ENCODE data around the gene MYH8. TPM values are rescaled to one million over a fixed set of nuclear protein-coding genes. Genes with fewer than 3 reads are reported as not detected.

MYH8 gene
- total and polyA plus RNA-seq, 2 of the 4 experiments (the other 2 are of a cell fraction), result not detected

- Histone ChIP-seq H3K79me1 (ENCODE audit: low read depth in 1 of 2, low read length in 2 of 2) (no peaks in the 10 kb centered on the region), H4K8ac (ENCODE audit: low read depth in 2 of 2, low read length in 2 of 2) (no peak overlapping the region), H2AFZ (replicated peaks; ENCODE audit: low read length, poor library complexity) (no peak overlapping the region), H4K20me1 (ENCODE audit: insufficient read depth, low read length) (no peaks in the 10 kb centered on the region), H3K14ac (replicated peaks; ENCODE audit: low read depth, low read length) (no peak overlapping the region), H4K91ac (ENCODE audit: insufficient read depth, low read depth, low read length) (no peak overlapping the region), H2AK9ac (replicated peaks; ENCODE audit: low read depth, low read length, poor library complexity) (no peak overlapping the region), H3K27ac (ENCODE audit: insufficient read depth, low read length) (no peak overlapping the region), H3K56ac (ENCODE audit: extremely low read depth, insufficient read depth, low read length) (no peak overlapping the region), H3K9ac (ENCODE audit: low read depth, low read length) (no peak overlapping the region), H3K4me3 (ENCODE audit: insufficient read depth, low read depth, low read length) (no peak overlapping the region), H2BK120ac (ENCODE audit: low read depth, low read length) (no peak overlapping the region), H3K23ac (ENCODE audit: low read depth, low read length) (no peak overlapping the region), H3K36me3 (ENCODE audit: control insufficient read depth, insufficient read depth, low read length) (no peaks in the 10 kb centered on the region), H2AK5ac (ENCODE audit: low read depth, low read length) (no peak overlapping the region), H2BK20ac (ENCODE audit: low read depth, low read length) (no peak overlapping the region), H3K4ac (ENCODE audit: low read depth, low read length) (no peak overlapping the region), H4K5ac (ENCODE audit: low read depth, low read length) (no peak overlapping the region), H3K4me1 (ENCODE audit: control insufficient read depth, insufficient read depth, low read length) (no peaks in the 10 kb centered on the region), H3K4me2 (ENCODE audit: low read depth, low read length) (no peak overlapping the region), H2BK15ac (ENCODE audit: low read depth, low read length) (no peak overlapping the region), H3K9me1 (ENCODE audit: insufficient read depth, low read length) (no peaks in the 10 kb centered on the region), H3K27me3 (ENCODE audit: control insufficient read depth, insufficient read depth, low read length) (no peaks in the 10 kb centered on the region), H3K18ac (ENCODE audit: low read depth, low read length) (no peak overlapping the region), H3K9me3 (ENCODE audit: control insufficient read depth, insufficient read depth, low read length) (no peaks in the 10 kb centered on the region), H2BK5ac (ENCODE audit: low read depth, low read length, poor library complexity, severe bottlenecking) (no peak overlapping the region)
- in situ Hi-C loops (cut with MboI; ENCODE audit: low sequenced_read_pairs) (no loop called here), dilution Hi-C loops (cut with HindIII; ENCODE audit: low sequenced_read_pairs, unreplicated experiment) (no loop called here), intact Hi-C loops (cut with micrococcal nuclease) (no loop called here)
- CTCF ChIA-PET, result no interaction called here
- 79% methylated on average over 2 of the region's 7 CpGs; no CpG with 5 or more reads in 1 of the 2 experiments for WGBS, 2 experiments (ENCODE audit: extremely low coverage in 2 of 2, insufficient read length in 1 of 2)
- POLR2A ChIA-PET (ENCODE audit: unreplicated experiment), result no interaction called here
- DNase-seq (no peak), ATAC-seq (ENCODE audit: low read depth) (no peak)
- TF ChIP-seq MAZ (IDR thresholded peaks at IDR 0.05; ENCODE audit: borderline replicate concordance, low read depth, low read length) (no peak), SMC3 (IDR thresholded peaks at IDR 0.05; ENCODE audit: low read depth, low read length) (no peak), NFE2L2 (IDR thresholded peaks at IDR 0.05; ENCODE audit: low read depth, low read length) (no peak), RFX5 (IDR thresholded peaks at IDR 0.05; ENCODE audit: low read depth, low read length) (no peak), RCOR1 (IDR thresholded peaks at IDR 0.05; ENCODE audit: insufficient replicate concordance, low read length) (no peak), RAD21 (IDR thresholded peaks at IDR 0.05; ENCODE audit: low read length) (no peak), MAFK (IDR thresholded peaks at IDR 0.05; ENCODE audit: low read depth, low read length) (no peak), POLR2A (IDR thresholded peaks at IDR 0.05; ENCODE audit: low read depth, low read length) (no peak), USF2 (IDR thresholded peaks at IDR 0.05; ENCODE audit: low read depth, low read length) (no peak), BHLHE40 (IDR thresholded peaks at IDR 0.05; ENCODE audit: low read depth, low read length) (no peak), CTCF (conservative IDR thresholded peaks at IDR 0.05; ENCODE audit: low read depth, low read length) (no peak), CEBPB (IDR thresholded peaks at IDR 0.05; ENCODE audit: low read depth, low read length) (no peak), CHD1 (IDR thresholded peaks at IDR 0.05; ENCODE audit: low read depth, low read length) (no peak)
- TF ChIP-seq, protein P1, sequence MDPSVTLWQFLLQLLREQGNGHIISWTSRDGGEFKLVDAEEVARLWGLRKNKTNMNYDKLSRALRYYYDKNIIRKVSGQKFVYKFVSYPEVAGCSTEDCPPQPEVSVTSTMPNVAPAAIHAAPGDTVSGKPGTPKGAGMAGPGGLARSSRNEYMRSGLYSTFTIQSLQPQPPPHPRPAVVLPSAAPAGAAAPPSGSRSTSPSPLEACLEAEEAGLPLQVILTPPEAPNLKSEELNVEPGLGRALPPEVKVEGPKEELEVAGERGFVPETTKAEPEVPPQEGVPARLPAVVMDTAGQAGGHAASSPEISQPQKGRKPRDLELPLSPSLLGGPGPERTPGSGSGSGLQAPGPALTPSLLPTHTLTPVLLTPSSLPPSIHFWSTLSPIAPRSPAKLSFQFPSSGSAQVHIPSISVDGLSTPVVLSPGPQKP (IDR thresholded peaks at IDR 0.05; ENCODE audit: borderline replicate concordance, low read depth, low read length), result no peak
- no TSS peak for BruUV-seq (replicated peaks)
Observed at GRCh38 chr17:10370016-10370608, 51.6 kb downstream of the MYH8 start.
